ENCODE results near the gene LRRC49. TPM values are rescaled to one million over a fixed set of nuclear protein-coding genes. Genes with fewer than 3 reads are reported as not detected.
"Not testable (repeated sequence)": the region's sequence is repeated elsewhere in the genome, so short reads cannot be mapped to it uniquely, and the experiment has no call there.

Gene LRRC49
- total RNA-seq, 1 experiment from 2014 or later = 6.2 TPM

GRCh38 chr15:70870051-70870450 is 22.6 kb upstream of the LRRC49 start:
- H3K4me1 ChIP-seq (replicated peaks; ENCODE audit: insufficient read depth) = no peaks in the 10 kb centered on the region
- H3K4me2 ChIP-seq = no peak overlapping the region
- H3K9me3 ChIP-seq (ENCODE audit: insufficient read depth, low read depth) = no peaks in the 10 kb centered on the region
- no peaks in the 10 kb centered on the region for H3K9me2 ChIP-seq (ENCODE audit: insufficient read depth)
- no peak overlapping the region for H3K4me3 ChIP-seq
- POLR2A ChIA-PET (ENCODE audit: unreplicated experiment) = interaction anchor here (0.6 kb wide), 1 partner anchor 52 kb away, joined by 7 read pairs; no protein-coding TSS in a partner anchor
- no peak overlapping the region for H3K27ac ChIP-seq
- no peaks in the 10 kb centered on the region for H3K36me3 ChIP-seq (ENCODE audit: low read depth)
- H4K20me1 ChIP-seq (ENCODE audit: insufficient read depth) = no peaks in the 10 kb centered on the region
- H3K27me3 ChIP-seq (ENCODE audit: insufficient read depth, low read depth) = no peaks in the 10 kb centered on the region
- TF ChIP-seq CTCF (conservative IDR thresholded peaks at IDR 0.05) (no peak), EZH2 (IDR thresholded peaks at IDR 0.05; ENCODE audit: low read depth) (no peak)
- no peaks in the 10 kb centered on the region for H3K79me2 ChIP-seq (ENCODE audit: low read depth)
- H3F3A ChIP-seq (ENCODE audit: insufficient read depth, low read depth) = no peaks in the 10 kb centered on the region
- CTCF ChIA-PET = interaction anchor here (1.0 kb wide), 1 partner anchor 36 kb away, joined by 3 read pairs; no protein-coding TSS in a partner anchor
- BruUV-seq (replicated peaks) = no TSS peak
- no peak for DNase-seq
- intact Hi-C loops (cut with micrococcal nuclease; ENCODE audit: unreplicated experiment) = loop anchor here (10.0 kb wide), 1 partner anchor 45 kb away; no protein-coding TSS in a partner anchor
- no peak overlapping the region for H2AFZ ChIP-seq

GRCh38 chr15:70871490-70871889 is 21.1 kb upstream of the LRRC49 start:
- POLR2A ChIA-PET (ENCODE audit: unreplicated experiment); H3K4me3 ChIP-seq; DNase-seq; H4K20me1 ChIP-seq (ENCODE audit: insufficient read depth); CTCF ChIA-PET; H3K9me3 ChIP-seq (ENCODE audit: insufficient read depth, low read depth); H3K9me2 ChIP-seq (ENCODE audit: insufficient read depth); H3K4me2 ChIP-seq; H2AFZ ChIP-seq; BruUV-seq (replicated peaks); H3K27me3 ChIP-seq (ENCODE audit: insufficient read depth, low read depth); H3K27ac ChIP-seq; H3K36me3 ChIP-seq (ENCODE audit: low read depth); H3F3A ChIP-seq (ENCODE audit: insufficient read depth, low read depth); H3K4me1 ChIP-seq (replicated peaks; ENCODE audit: insufficient read depth); H3K79me2 ChIP-seq (ENCODE audit: low read depth): not testable (repeated sequence)
- intact Hi-C loops (cut with micrococcal nuclease; ENCODE audit: unreplicated experiment) = loop anchor here (10.0 kb wide), 1 partner anchor 47 kb away; no protein-coding TSS in a partner anchor

- Histone ChIP-seq H3F3A (ENCODE audit: insufficient read depth, low read depth) (no peaks in the 10 kb centered on the region; the same call in 1 of the 2 replicates), H3K4me2 (no peak overlapping the region), H3K36me3 (ENCODE audit: low read depth) (no peaks in the 10 kb centered on the region), H3K9me3 (ENCODE audit: insufficient read depth, low read depth) (no peaks in the 10 kb centered on the region), H4K20me1 (ENCODE audit: insufficient read depth) (no peaks in the 10 kb centered on the region), H3K27ac (no peak overlapping the region), H3K27me3 (ENCODE audit: insufficient read depth, low read depth) (no peaks in the 10 kb centered on the region), H3K4me3 (no peak overlapping the region), H3K9me2 (ENCODE audit: insufficient read depth) (no peaks in the 10 kb centered on the region), H2AFZ (no peak overlapping the region), H3K79me2 (ENCODE audit: low read depth) (no peaks in the 10 kb centered on the region), H3K4me1 (replicated peaks; ENCODE audit: insufficient read depth) (no peaks in the 10 kb centered on the region)
- TF ChIP-seq EZH2 (IDR thresholded peaks at IDR 0.05; ENCODE audit: low read depth) (no peak), CTCF (conservative IDR thresholded peaks at IDR 0.05) (no peak)
- ChIA-PET POLR2A (ENCODE audit: unreplicated experiment) (no interaction called here), CTCF (interaction anchor here (0.6 to 1.4 kb wide), 2 partner anchors 10 to 96 kb away, joined by 3 to 7 read pairs; no protein-coding TSS in a partner anchor)
- intact Hi-C loops (cut with micrococcal nuclease; ENCODE audit: unreplicated experiment) = loop anchor here (2.0 to 10.0 kb wide), 2 partner anchors 49 to 195 kb away; no protein-coding TSS in a partner anchor
- DNase-seq = no peak
- no TSS peak for BruUV-seq (replicated peaks)
Observed at GRCh38 chr15:70873232-70874054, 19.2 kb upstream of the LRRC49 start.
